ENCODE data around the gene LCNL1.

DNA sequence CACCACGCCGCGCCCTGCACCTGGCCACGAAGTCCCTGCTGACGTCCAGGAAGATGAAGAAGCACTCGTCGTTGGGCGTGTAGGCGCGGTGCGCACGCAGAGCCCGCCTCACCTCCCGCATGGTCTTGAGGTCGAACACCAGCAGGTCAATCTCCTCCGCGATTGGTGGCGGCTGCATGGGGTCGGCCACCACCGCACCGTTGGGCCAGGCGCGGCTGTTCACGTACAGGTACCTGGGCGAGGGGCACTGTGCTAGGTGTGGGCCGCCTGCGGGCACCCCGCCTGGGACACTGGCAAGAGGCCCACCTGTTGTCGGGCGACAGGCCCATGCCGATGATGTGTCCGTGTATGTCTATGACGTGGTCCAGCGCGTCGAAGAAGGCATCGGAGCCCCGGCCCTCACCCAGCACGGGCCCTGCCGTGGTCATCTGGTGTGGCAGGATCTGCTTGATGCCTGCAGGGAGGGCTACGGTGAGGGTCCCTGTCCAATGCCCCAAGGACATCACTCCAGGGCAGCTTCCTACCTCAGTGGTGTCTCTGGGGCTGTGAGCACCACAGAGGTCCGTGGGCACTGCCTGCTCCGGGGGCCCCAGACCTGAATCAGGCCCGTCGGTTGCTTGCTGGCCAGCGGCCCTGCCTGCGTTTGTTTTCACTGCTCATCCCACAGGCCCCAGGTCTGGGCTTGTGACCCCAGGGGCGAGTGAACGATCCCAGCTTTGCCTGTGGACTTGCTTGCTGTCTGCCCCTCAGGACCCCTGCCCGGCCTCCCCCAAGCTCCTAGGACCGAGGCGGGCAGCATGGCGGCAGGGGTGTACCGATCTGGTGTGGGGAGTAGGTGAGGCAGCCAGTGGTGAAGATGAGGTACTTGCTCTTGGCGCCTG is 41.3 kb upstream of the LCNL1 start:
- TF ChIP-seq CTCF (IDR thresholded peaks at IDR 0.05) (no peak), POLR2A (IDR thresholded peaks at IDR 0.05) (no peak)
